Right kidney (tissue), 1 donor: Measurements from ENCODE around the gene SYTL1.

Source experiments
- DNase-seq: peaks from one replicate; pipeline ENCODE4 v3.0.0-alpha.2; 2016

The SYTL1 gene

DNA sequence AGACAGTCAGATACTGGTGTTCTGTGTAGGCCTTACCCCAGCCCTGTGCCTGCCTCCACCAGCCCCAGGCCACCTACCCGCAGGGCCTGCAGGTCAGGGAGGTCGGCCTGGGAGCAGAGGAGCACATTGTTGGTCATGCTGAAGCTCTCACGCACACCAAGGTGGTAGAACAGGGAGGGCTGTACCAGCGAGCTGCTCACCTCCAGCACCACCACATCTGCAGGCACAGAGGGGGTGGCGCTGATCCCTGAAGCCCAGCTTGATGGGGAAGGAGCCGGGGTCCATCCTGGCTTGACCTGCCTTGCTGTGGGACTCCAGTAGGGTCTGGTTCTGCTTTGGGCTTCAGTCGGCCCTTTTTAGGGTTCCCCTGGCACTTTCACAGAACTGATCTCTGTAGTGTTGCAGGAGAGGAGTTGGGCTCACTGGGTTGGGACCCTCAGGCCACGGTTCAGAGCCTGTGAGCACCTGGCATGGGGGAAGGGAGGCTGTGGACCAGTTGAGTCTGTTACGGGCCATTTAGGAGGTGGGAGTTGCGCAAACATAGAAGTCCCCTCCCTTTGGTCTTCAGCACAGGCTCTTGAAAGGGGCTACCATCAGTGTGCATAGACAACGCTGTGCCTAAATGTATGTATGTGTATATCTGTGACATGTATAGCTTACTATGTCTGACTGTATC lies 23.0 kb downstream of the SYTL1 start:
- no peak for DNase-seq

GRCh38 chr1:27365372-27366112 lies 23.7 kb downstream of the SYTL1 start:
- peak; percentile 82 for DNase-seq

DNA sequence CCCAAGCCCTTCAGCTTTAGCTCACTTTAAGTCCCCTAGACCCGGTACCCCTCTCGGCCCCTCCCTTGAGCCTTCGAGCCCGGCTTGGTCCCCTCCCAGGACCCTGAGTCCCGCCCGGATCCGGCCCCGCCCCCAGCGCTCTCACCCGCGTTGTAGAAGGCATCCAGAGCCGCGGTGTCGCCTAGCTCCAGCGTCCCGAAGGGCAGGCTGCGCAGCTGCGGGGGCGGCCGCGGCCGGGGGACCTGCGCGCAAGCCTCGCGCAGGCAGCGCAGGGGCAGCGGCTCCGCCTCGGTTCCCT lies 24.2 kb downstream of the SYTL1 start:
- DNase-seq: peak; percentile 84

DNA sequence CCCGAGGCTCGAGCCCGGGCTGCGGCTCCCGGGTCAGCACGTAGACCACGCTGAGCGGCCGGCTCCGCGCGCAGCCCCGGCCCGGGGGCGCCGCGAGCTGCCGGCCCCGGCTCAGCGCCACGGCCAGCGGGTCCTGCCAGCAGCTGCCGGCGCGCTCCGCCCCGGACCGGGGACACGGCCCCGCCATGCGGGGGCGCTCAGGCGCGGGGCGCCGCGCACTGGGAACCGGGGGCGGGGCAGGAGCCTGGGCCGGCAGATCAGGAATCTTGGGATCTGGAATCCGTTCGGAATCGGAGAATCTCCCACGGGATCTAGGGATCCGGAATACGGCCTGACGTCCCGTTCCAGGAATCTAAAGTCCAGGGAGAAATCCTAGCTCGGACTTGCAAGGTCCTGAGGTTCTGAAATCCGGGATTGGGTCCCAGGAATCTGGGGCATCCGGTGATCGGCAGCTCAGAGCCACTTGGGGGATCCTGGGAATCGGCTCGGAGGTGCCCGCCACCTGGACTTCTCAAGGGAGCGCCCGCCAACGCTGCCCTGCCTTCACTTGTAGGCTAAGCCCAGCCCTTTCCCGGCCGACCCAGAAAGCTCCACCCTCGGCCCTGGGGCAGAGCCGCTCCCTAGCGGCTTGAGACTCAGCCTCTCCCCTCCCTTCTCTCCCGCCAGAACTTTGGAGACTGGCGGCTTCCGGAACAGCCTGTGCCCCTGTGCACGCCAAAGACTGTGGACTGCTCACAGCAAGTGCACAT lies 24.8 kb downstream of the SYTL1 start, which contains the start of gene MAP3K6:
Gene MAP3K6, minus strand, starts transcription at position 551 of the 749 bp plus-strand sequence. Its CDS starts 364 bp downstream, at position 187.
- DNase-seq: peak; percentile 80

DNA sequence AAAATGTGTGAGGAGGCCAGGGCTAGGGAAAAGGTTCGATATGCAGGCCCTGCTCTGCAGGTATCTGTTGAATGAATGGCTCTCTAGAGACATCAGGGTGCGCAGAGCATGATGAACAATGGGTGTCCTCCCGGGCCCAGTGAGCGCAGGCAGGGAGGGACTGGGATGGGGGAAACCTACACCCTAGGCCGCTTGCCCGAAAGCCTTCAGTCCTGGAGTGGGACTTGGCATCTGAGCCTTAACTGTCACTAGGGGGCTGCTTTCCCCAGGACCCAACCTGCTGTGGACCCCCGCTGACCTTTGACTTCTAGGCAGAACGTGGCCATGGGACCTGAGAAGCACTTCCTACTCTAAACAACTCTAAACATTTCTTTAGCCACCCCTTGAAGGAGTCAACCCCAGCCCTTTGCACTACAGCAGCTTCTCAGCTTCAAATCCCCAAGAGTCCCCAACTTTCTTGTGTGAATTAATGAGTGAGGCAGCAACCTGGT lies 25.4 kb downstream of the SYTL1 start:
- no peak for DNase-seq

DNA sequence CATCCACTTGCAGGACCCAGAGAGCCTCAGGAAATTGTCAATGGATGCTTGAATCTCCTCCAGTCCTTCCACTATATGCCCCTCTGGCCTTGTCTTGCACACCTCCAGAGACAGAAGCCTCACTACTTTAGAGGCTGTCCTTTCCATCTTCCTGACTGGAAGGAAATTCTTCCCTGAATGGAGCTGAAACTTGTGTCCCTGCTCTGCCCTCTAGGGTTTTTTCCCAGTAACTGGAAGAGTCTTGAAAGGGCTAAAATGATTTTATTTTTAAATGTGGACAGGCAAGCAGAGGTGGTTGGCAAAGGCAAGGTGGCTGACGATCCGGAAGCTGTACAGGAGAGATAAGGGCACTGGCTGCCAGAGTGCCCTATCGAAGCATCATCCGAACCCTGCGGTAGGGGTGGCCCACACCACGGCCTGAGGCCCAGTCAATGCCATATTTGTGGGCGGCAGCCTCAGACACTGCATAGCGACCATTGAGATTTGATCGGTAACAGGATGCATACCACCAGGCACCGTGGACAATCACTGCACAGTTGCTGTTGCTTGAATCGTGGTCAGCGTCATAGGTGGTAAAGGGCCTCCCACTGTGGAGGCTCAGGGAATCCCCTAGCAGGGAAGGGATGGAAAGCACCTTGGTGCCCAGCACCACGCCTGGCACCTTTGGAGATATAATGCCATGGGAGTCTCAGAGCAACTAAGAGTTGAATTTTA lies 27.2 kb downstream of the SYTL1 start:
- DNase-seq: no peak

- no peak for DNase-seq
Observed at GRCh38 chr1:27372022-27372807, 30.4 kb downstream of the SYTL1 start.

DNA sequence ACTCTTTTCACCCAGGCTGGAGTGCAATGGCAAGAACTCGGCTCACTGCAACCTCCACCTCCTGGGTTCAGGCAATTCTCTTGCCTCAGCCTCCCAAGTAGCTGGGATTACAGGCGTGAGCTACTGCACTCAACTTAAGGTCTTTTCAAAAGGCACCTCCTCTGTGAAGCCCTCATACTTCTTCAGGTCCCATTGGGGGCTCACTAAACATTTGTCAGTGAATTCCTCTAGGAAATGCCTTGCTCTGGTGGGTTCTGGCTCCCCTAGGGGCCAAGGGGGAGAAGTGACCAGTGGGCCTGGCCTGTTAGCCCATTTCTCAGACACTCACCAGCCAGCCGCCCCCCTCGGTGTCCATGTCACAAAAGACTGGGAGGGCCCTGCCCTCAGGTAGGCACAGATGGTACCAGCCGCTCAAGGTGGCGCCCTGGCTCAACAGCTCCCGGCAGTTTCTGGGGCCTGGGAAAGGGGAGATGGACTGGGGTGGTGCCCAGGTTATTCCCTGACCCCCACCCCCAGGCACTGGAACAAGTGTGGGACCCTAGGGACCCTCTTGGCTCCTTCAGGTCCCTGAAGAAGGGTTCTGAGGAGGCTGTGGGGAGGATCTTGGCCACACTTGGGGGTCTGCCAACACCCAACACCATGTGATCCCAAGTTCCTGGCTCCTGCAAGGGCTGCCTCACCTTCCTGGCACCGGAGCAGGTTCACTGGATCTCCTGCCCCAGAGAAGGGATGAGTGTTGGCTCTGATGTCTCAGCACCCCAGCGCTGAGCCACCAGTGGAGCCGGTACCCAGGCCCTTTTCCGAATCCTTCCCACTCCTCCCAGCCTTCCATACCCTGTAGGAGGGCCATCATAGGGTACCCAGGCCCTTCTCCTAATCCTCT lies 31.2 kb downstream of the SYTL1 start:
- no peak for DNase-seq

DNA sequence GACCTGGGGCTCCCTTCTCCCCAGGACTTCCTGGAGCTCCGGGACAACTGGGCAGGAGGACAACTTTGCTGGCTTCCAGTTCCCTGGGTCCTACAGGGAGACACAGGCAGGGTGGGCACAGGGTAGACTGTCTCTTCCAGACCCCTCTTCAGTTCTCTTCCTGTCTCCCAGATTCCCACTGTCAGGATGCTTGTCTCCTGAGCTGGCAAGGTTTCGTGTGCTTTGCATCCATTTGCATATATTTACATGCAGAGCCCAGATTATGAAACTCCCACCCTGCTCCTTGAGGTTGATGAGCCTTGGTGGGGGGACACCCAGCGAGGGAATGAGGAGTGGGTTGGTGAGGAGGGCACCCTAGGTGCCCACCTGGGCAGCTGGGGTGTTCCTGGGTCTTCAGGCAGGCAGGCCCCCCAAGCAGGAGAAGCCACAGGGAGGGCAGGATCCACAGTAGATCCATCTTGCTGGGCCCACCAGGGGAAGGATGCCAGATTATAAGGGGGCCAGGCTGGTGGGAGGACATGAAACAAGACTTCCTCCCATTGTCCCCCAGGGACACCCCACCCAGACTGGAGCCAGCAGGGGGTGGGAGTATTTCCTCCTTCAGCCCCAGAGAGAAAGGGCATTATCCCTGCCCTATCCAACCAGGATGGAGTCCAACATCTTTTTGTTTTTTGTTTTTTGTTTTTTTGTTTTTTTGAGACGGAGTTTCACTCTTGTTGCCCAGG lies 32.7 kb downstream of the SYTL1 start, which contains the start of gene FCN3:
Gene FCN3, minus strand, starts transcription at position 463 of the 725 bp plus-strand sequence. Its CDS starts 6 bp downstream, at position 457.
- DNase-seq: no peak

DNA sequence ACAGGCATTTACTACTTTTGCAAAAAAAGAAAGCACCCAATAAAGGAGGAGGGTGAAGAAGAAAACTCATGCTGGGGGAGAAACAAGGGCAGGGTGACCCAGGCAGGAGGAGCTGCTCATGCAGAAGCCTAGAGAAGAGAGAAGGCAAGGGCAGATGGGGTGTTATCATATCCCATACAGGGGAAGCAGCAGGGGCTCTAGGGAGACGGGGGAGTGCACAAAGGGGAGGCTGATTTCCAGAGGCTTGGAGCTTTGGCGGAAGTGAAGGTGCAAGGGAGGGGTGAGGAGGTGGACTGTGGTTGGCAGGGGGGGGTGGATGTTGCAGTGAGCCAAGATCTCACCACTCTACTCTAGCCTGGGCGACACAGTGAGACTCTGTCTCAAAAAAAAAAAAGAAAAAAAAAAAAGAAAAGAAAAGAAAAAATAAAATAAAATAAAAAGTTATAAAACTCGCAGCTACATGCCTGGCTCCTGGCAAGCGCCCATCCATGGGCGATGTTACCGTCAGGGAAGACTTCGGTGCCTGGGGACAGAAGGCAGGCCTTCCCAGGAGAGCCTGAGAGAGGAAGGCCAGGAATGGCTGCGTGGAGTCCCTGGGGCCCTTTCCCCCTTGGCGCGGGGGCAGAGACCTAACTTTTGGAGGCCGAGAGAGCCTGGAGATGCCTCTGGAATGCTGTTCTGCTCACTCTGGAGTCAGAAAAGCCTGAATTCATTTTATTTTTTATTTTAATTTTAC lies 36.1 kb downstream of the SYTL1 start:
- no peak for DNase-seq

GRCh38 chr1:27379564-27380122 lies 37.8 kb downstream of the SYTL1 start:
- DNase-seq: no peak

GRCh38 chr1:27380224-27380623 lies 38.4 kb downstream of the SYTL1 start:
- DNase-seq: no peak

DNA sequence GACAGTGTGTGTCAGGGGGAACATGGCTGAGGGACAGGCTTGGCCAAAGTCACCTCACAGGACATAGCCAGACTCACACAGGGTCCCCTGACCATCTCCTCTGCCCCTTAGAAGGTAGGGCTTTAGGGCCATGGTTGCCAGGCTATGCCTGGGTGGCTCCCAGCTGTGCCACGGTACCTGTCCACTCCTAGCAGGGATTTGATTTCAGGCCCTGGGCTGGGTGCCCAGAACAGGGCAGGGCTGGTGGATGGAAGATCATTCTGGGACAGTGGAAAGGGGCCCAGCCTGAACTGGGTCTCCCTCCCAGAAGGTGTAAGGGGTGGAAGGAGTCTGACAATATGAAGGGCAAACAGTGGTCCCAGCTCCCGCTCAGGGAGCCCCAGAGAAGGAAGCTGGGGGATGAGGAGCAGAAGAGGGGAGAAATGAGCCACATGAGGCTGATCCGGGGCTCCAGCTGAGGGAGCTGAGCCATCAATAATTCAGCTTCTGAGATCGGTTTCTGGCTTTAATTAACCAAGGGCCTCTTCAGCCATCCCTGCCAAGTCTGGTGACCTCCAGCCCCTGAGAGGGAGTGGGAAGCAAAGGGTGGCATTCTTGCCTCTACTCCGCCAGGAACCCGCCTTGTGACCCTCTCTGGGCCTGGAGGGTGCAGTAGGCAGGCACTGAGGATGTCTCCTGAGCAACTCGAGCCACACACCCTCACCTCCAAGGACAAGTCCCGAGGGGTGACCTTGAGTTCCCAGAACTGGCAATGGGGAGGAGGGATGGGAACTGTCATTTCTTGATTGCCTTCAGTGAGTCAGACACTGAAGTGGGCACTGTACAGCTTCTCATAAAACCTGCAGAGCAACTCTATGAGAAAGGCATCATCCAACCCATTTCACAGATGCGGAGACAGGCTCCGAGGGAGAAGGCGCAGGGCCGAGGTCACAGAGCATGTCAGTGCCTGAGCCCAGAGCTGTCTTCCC lies 39.2 kb downstream of the SYTL1 start:
- DNase-seq: no peak

DNA sequence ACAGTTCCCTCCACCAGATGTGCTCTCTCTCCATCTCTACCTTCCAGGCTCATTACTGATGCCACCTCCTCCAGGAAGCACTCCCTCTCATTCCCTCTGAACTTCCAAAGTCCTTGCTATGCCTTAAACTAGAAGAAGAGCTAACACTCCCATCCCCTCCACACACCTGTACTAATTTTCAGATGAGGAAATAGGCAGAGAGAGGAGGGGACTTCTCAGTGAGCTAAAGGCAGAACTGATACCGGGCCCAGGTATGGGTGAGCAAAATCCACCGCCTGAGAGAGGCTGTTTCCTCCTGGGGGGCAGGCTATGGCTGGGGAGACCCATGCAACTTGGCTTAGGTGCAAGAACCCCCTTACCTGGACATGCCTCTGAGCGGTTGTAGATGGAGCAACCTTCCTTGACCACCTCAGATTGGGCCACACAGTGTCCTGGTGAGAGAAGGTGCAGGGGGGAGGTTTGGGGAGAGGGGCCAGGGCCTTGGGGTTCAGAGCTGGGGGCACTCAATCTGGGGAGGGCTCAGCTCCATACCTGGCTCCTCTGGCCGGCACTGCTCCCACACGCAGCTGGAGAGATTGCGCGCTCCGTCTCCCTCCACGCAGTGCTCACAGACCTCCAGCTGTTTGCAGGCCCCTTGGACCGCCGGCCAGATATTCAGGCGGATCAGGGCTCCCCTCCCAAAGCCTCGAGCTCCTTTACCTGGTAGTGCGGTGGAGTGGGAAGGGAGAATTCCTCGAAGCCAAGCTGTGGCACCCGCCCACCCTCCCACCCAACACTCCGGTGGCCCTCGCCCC lies 40.3 kb downstream of the SYTL1 start:
- no peak for DNase-seq

DNA sequence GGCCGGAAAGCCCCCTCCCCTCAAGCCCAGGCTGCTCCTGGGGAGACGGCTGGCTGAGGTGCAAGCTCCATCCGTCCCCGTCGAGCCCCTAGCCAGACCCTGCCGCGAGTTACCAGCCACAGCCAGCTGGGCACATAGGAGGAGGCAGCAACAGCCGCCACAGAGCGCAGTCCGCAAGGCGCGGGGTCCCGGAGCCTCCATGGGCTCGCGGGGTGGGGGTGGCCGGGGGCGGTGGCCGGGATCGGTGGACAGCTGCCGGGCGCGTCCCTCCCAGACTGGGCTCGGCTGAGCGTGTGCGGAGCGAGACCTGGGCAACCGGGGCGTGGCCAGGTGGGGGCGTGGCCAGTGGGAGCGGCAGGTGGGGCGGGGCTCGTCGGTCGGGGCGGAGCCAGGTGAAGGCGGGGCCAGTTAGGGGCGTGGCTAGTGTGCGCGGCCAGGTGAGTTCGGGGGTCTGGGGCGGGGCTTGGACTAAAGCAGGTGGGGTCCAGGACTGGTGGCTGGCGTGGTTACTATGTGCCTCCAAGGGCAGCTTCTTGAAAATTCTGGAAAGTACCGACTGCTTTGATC lies 41.3 kb downstream of the SYTL1 start, which contains the start of gene CD164L2:
Gene CD164L2, minus strand, starts transcription at position 295 of the 567 bp plus-strand sequence. Its CDS starts 94 bp downstream, at position 201.
- no peak for DNase-seq

DNA sequence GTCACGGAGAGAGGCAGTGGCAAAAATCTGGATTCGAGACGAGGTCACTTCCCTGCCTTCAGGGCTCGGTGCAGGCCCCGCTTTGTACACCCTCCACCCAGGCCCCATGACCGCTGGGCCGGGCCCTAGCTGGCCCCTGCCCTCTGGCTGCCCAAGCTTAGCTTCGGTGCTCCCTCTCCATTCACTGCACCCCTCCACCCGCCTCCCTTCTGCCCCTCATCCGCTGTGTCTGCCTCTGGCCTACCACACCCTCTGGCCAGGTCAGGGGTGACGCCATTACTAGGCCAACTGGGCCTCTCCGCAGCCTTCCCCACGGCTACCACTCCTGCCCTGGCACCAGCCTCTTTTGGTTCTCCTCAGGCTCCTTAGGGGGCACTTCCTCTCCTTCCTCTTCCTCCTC lies 41.8 kb downstream of the SYTL1 start:
- DNase-seq: no peak
